DOHH2 (cell line): Measurements from ENCODE around the gene RAB42.
"Not testable (repeated sequence)": the region's sequence is repeated elsewhere in the genome, so short reads cannot be mapped to it uniquely, and the experiment has no call there.

Experiments
- H3F3A ChIP-seq: fragments of 200-600 bp; sonication (generic), shearing (Covaris generic); 2 replicates; pipeline ENCODE4 v1.6.0; 2016; ENCODE audit warnings: antibody characterized with exemption, mild to moderate bottlenecking; ENCODE audit not compliant: control insufficient read depth, insufficient read depth
- H3K27ac ChIP-seq: fragments of 200-600 bp; sonication (generic); 2 replicates; pipeline ENCODE4 v1.5.1; 2014; ENCODE audit warnings: low read depth, mild to moderate bottlenecking, low read length, moderate library complexity
- H3K27me3 ChIP-seq: fragments of 200-600 bp; sonication (generic); 2 replicates; pipeline ENCODE4 v1.6.1; 2014; ENCODE audit warnings: mild to moderate bottlenecking, low read length, mixed read lengths; ENCODE audit not compliant: control insufficient read depth
- H3K36me3 ChIP-seq: fragments of 200-600 bp; sonication (generic); 2 replicates; pipeline ENCODE4 v1.6.1; 2014; ENCODE audit warnings: mild to moderate bottlenecking, low read length, moderate library complexity, mixed read lengths; ENCODE audit not compliant: control insufficient read depth
- H3K4me1 ChIP-seq: fragments of 200-600 bp; sonication (generic); 2 replicates; pipeline ENCODE4 v1.6.1; 2014; ENCODE audit warnings: mild to moderate bottlenecking, low read length, mixed read lengths; ENCODE audit not compliant: control insufficient read depth
- H3K4me2 ChIP-seq: fragments of 200-600 bp; sonication (generic); 2 replicates; pipeline ENCODE4 v1.6.0; 2014; ENCODE audit warnings: mild to moderate bottlenecking, low read length, moderate library complexity
- H3K4me3 ChIP-seq: fragments of 200-600 bp; sonication (generic); 2 replicates; pipeline ENCODE4 v1.5.1; 2014; ENCODE audit warnings: mild to moderate bottlenecking, low read length, mixed read lengths
- H3K79me2 ChIP-seq: fragments of 200-600 bp; sonication (generic); 2 replicates; pipeline ENCODE4 v1.6.1; 2014; ENCODE audit warnings: mild to moderate bottlenecking, low read length, mixed read lengths; ENCODE audit not compliant: control insufficient read depth
- H3K9me2 ChIP-seq: fragments of 200-600 bp; sonication (generic); replicated peaks from 2 replicates; pipeline ENCODE4 v1.6.1; 2014; ENCODE audit warnings: mild to moderate bottlenecking, low read length, mixed read lengths; ENCODE audit not compliant: control insufficient read depth
- H3K9me3 ChIP-seq: fragments of 200-600 bp; sonication (generic); 2 replicates; pipeline ENCODE4 v1.6.1; 2014; ENCODE audit warnings: antibody characterized with exemption, low read length, mixed read lengths; ENCODE audit not compliant: control insufficient read depth, insufficient read depth
- H4K20me1 ChIP-seq: fragments of 200-600 bp; sonication (generic); 2 replicates; pipeline ENCODE4 v1.6.0; 2014; ENCODE audit warnings: low read depth, mild to moderate bottlenecking, antibody characterized with exemption, low read length, moderate library complexity; ENCODE audit not compliant: control insufficient read depth, insufficient read depth
- EZH2phosphoT487 ChIP-seq: fragments of 200-600 bp; sonication (generic); IDR thresholded peaks from 2 replicates; pipeline ENCODE4 v1.6.1; 2017; ENCODE audit warnings: borderline replicate concordance, mild to moderate bottlenecking, antibody characterized with exemption, low read length, moderate library complexity, mixed read lengths
- TF ChIP-seq, protein P1 (sequence below): fragments of 200-600 bp; sonication (generic); IDR thresholded peaks from one replicate; pipeline ENCODE4 v1.5.1; 2014; ENCODE audit warnings: antibody characterized with exemption, mild to moderate bottlenecking, low read depth, low read length; ENCODE audit not compliant: poor library complexity, severe bottlenecking

Gene RAB42

DNA sequence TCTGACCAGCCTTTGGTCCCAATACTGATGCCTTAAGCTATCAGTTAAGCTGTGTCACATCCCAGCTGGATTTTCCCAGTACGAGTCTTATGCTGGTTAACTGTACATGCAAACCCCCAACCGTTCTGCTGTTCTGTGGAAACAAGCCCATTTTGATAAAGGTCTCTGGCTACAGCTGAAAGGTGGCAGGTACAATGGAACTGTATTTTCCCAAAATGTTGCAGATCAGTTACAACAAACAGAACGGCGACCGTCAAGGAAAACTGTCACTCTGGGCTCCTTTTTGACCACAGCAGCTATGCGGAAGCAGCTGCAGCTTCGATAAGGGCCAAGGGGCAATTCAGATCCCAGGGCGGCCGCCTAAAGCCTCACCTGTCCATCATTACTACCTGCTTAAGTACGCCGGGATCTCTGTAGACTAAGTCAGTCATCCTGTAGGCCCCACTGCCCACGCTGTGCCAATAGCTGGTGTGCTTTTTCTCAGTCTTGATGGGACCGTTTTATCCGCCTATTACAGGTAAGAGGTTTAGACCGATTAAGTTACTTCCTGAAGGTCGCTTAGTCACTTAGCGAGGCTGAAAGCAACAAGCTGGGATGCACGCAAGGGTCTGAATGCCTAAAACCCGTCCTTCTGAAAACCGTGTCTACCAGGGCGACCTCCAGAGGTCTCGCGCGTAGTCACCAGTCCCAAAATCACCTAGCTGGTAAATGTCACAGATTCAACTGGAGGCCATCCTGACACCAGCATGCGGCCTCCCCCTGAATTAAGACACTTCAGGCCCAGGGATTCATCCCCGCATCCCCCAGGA, 11.1 kb upstream of the RAB42 start:
- Histone ChIP-seq H3K79me2 (peaks cover 34% of the 10 kb centered on the region), H3K27me3 (no peaks in the 10 kb centered on the region), H3K9me3 (no peaks in the 10 kb centered on the region), H3K4me2 (peak overlapping the region; percentile 84), H4K20me1 (peaks cover 18% of the 10 kb centered on the region), H3K4me1 (peaks cover 41% of the 10 kb centered on the region), H3K9me2 (no peaks in the 10 kb centered on the region), H3K36me3 (peaks cover 55% of the 10 kb centered on the region), H3K4me3 (peak overlapping the region; percentile 97), H3K27ac (peak overlapping the region; percentile 96), H3F3A (peaks cover 57% of the 10 kb centered on the region)
- TF ChIP-seq, protein P1, sequence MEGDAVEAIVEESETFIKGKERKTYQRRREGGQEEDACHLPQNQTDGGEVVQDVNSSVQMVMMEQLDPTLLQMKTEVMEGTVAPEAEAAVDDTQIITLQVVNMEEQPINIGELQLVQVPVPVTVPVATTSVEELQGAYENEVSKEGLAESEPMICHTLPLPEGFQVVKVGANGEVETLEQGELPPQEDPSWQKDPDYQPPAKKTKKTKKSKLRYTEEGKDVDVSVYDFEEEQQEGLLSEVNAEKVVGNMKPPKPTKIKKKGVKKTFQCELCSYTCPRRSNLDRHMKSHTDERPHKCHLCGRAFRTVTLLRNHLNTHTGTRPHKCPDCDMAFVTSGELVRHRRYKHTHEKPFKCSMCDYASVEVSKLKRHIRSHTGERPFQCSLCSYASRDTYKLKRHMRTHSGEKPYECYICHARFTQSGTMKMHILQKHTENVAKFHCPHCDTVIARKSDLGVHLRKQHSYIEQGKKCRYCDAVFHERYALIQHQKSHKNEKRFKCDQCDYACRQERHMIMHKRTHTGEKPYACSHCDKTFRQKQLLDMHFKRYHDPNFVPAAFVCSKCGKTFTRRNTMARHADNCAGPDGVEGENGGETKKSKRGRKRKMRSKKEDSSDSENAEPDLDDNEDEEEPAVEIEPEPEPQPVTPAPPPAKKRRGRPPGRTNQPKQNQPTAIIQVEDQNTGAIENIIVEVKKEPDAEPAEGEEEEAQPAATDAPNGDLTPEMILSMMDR, result peak; percentile 57
- TF ChIP-seq EZH2phosphoT487, result no peak

DNA sequence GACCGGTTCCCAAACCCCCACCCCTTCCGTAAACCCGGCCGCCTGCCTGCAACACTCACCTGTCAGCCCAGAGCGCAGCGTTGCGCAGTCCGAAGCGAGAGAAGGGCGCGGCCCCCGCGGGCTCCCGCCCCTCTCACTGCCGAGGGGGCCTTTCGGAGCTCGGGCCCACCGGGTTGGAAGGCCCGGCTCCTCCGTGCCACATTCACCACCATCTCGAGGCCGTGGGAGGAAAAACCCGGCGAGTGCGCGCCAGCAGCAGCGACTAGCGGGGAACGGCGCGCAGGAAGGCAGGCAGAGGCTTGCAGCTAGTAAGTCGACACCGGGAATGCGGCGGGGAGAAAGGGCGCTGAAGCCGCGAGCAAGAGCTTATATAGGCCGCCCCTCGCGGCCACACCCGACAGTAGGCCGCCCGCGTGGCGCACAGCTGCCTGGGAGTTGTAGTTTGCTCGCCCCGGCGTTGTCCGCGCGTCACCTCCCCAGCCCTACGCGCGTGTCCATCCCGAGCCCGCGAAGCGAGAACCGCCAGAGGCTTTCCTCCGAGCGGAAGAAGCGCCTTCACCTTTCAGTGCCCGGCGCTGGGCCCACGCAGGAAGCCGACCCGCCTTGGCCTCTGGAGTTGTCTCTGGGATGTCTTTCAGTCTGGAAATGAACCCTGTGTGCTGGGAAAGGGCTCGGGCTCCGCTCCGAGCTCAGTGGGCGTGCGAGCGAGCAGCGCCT, 10.4 kb upstream of the RAB42 start:
- TF ChIP-seq, protein P1, result no peak
- no peak for TF ChIP-seq EZH2phosphoT487
- peak overlapping the region; percentile 84 for H3K4me2 ChIP-seq
- no peaks in the 10 kb centered on the region for H3K27me3 ChIP-seq
- no peaks in the 10 kb centered on the region for H3K9me3 ChIP-seq
- H3K4me1 ChIP-seq, result peaks cover 48% of the 10 kb centered on the region
- H3K4me3 ChIP-seq, result peak overlapping the region; percentile 97
- H3F3A ChIP-seq, result peaks cover 57% of the 10 kb centered on the region
- H3K27ac ChIP-seq, result peak overlapping the region; percentile 96
- peaks cover 18% of the 10 kb centered on the region for H4K20me1 ChIP-seq
- H3K79me2 ChIP-seq, result peaks cover 34% of the 10 kb centered on the region
- no peaks in the 10 kb centered on the region for H3K9me2 ChIP-seq
- peaks cover 53% of the 10 kb centered on the region for H3K36me3 ChIP-seq

- Histone ChIP-seq H3K27me3 (no peaks in the 10 kb centered on the region), H3K36me3 (peaks cover 47% of the 10 kb centered on the region), H3K79me2 (peaks cover 34% of the 10 kb centered on the region), H3K27ac (peak overlapping the region; percentile 96), H3K4me3 (peak overlapping the region; percentile 97), H3K4me2 (peak overlapping the region; percentile 84), H3K9me2 (no peaks in the 10 kb centered on the region), H3K4me1 (peaks cover 54% of the 10 kb centered on the region), H4K20me1 (peaks cover 18% of the 10 kb centered on the region), H3K9me3 (no peaks in the 10 kb centered on the region), H3F3A (peaks cover 51% of the 10 kb centered on the region)
- TF ChIP-seq EZH2phosphoT487, result no peak
- TF ChIP-seq, protein P1, result no peak
These were observed 9.8 kb upstream of the RAB42 start for GRCh38 chr1:28582248-28582615.

- not testable (repeated sequence) for H3F3A ChIP-seq, H3K79me2 ChIP-seq, H3K9me2 ChIP-seq, H4K20me1 ChIP-seq, H3K9me3 ChIP-seq, H3K27me3 ChIP-seq, H3K36me3 ChIP-seq
- peak overlapping the region; percentile 29; the same call in 1 of the 2 replicates for H3K27ac ChIP-seq
- peak overlapping the region; percentile 45 for H3K4me2 ChIP-seq
- peaks cover 36% of the 10 kb centered on the region for H3K4me1 ChIP-seq
- 0 out of 2 replicates have a peak overlapping the region, but pooled peaks have one; percentile 7 for H3K4me3 ChIP-seq
These were observed 5.3 kb upstream of the RAB42 start for GRCh38 chr1:28586585-28587391.
